IPS DF 4.7 (cell line): ENCODE measurements around the gene USP24.
A peak's percentile ranks its signal among the peaks of the same experiment; 100 is the strongest.
"Not testable (repeated sequence)": the region's sequence is repeated elsewhere in the genome, so short reads cannot be mapped to it uniquely, and the experiment has no call there.

ENCODE experiments used
- DNase-seq: peaks from one replicate; pipeline ENCODE4 v3.0.0-alpha.2; 2013; ENCODE audit warnings: low spot score; ENCODE audit errors: extremely low read depth

USP24 gene

DNA sequence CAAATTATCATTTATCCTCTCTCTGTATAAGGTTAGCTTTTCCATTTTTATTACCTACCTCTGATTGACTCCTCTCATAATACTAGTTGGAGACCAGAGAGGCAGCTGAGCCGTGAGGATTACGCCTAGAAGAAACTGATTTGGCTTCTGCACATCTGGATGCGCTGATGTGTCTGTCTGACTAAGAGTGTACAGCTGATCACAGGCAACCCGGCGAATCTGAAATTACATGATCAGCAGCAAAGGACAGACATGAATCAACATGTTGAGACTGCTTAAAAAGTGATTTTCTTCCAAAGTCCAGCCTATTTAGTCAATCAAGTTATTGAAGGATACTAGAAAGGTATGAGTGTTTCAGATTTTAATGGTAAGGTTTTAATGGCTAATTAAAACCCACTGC, 94.6 kb downstream of the USP24 start:
- DNase-seq = no peak

DNA sequence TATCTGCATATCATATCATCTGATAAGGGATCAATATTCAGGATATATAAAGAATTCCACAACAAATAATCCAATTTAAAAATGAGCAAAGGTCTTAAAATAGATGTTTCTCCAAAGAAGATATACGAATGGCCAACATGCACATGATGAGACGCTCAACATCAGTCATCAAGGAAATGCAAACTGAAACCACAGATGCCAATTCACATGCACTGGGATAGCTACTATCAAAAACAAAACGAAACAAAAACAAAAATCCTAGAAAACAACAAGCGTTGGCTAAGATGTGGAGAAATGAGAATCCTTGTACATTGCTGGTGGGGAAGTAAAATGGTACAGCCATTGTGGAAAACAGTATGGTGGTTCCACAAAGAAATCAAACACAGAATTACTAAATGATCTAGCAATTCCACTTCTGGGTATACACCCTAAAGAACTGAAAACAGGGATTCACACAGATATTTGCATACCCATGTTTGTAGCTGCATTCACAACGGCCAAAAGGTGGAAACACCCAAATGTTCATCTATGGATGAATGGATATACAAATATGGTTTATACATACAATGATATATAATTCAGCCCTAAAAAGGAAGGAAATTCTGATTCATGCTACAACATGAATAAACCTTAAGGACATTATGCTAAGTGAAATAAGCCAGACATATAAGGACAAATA, 96.4 kb downstream of the USP24 start:
- DNase-seq = no peak

DNA sequence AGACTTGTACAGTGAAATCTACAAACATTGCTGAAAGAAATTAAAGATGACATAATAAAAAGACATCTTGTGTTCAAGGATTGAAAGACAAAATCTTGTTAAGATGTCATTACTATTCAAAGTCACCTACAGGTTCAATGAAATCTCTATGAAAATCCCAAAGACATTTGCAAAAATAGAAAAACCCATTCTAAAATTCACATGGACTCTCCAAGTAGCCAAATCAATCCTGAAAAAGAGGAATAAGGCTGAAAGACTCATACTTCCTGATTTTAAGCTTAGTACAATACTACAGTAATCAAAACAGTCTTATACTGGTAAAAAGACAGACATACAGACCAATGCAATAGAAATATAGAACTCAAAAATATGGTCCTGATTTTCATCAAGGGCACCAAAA, 97.2 kb downstream of the USP24 start:
- no peak for DNase-seq

DNA sequence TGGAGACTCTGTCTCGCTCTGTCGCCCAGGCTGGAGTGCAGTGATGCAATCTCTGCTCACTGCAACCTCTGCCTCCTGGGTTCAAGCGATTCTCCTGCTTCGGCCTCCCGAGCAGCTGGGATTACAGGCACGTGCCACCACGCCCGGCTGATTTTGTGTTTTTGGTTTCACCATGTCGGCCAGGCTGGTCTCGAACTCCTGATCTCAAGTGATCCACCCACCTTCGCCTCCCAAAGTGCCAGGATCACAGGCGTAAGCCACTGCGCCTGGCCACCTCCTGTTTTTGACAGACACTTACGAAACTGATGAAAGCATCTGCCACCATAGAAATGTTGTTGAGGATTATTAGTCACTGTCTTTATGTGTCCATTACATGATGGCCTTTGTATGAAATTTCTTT, 106.2 kb downstream of the USP24 start:
- not testable (repeated sequence) for DNase-seq

DNA sequence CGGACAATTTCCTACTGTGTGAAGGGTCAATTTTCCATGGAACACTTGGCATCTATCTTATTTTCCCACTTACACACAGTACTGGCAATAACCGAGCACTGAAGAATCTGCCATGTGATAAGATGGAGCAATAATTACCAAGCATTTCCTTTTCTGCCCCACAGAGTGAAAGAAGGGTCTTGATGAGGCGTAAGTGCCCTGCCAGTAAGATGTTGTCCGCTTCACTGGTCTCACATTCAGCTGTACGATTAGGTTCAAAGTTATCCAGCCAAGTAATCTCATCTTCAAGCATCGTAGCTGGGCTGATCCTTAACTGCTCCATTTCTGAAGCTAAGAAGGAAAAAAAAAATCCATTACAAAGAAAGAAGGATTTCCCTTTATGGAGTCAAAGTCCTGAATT, 108.1 kb downstream of the USP24 start:
- no peak for DNase-seq

GRCh38 chr1:55103891-55104290, 111.3 kb downstream of the USP24 start:
- no peak for DNase-seq

DNA sequence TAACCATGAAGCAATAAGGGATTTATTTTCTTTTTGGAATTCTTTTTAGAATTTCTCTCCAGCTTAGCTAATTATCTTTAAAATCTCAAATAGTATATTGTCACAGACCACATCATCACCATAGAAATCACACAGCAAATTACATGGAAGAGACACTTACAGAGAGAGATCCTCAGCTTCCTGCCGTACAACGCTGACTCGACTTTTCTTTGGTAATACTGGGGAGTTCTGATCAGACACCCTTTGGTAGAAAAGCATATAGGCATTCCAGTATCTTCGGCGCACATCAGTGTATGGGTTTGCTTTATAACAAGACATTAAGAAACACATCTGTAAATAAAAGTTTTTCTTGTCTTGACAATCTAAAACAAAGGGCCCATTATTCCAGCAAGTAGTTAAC, 120.1 kb downstream of the USP24 start:
- no peak for DNase-seq

GRCh38 chr1:55092475-55092874, 122.7 kb downstream of the USP24 start:
- DNase-seq = no peak

- DNase-seq = no peak
Measured at GRCh38 chr1:55089683-55090082, 125.5 kb downstream of the USP24 start.

DNA sequence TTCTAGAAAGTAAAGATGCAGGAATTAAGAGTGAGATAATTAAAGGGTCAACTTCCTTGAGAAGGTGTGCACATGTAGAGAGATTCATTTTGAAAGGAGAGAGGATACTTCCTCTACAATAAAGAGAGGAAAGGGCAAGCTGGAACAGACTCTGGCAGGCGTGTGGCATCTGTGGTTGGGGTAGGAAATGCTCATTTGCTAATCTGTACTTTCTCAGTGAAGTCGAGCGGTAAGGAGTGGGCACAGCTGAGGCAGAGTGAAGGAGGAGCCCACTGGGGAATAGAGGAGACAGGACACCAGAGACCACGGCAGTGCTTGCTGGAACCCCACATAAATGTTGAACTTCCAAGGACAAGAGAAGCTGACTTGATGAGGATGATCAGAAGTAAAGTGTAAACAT, 126.8 kb downstream of the USP24 start:
- DNase-seq = no peak

DNA sequence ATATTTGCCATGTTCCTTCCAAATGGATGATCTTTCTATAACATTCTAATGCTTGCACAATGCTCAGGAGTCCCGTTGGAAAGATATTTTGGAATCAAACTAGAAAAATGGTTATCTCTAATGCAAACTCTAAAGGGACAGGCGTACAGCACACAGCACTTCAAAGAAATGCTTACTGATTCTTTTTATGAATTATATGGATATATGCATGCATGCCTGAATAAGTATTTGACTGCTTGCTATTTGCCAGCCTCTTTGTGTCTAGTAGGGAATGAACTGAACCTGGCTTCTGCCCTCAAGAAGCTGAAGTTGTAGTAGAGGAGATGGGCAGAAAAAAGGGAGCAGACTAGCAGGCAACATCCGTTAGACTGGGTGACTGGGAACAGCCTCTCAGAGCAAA, 127.7 kb downstream of the USP24 start:
- DNase-seq = no peak

DNA sequence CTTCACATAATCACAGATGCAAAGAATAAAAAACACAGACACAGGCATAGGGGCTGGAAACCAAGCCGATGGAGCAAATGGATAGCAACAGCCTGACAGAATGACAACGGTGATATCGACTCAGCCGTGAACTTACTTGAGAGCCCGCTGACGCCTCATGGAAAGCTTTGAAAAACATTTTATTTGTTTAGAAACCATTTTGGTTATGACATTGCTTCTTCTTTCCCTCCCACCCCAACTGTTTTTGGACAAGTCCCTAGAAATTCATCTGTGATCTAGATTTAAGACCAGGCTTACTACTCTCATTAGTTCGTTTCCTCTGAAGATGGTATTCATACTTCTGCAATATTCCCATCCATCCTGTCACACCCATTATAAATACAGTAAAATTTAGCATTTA, 130.9 kb downstream of the USP24 start:
- DNase-seq = no peak

GRCh38 chr1:55081905-55082296, 133.3 kb downstream of the USP24 start:
- DNase-seq = no peak

GRCh38 chr1:55081188-55081904, 133.8 kb downstream of the USP24 start:
- DNase-seq = no peak

- no peak for DNase-seq
Measured at GRCh38 chr1:55079651-55080050, 135.5 kb downstream of the USP24 start.

DNA sequence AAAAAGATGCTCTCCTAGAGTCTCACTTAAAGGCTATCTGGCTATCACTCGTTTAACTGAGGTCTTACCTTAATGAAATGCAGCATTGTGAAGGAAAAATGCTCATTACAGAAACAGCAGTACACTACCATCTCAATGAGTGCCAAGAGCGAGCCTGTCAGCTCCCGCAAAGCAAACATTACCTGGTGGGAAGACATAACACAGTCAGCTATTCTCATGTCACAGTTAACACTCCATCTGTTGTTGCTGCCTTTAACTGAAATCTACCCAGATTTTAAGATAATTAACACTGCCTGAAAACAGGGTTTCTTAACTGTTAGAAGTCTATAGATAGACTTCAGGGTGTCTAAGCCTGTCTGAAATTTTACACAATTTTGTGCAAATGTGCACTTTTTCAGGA, 136.7 kb downstream of the USP24 start:
- DNase-seq = no peak

- DNase-seq = no peak
Measured at GRCh38 chr1:55076356-55076755, 138.8 kb downstream of the USP24 start.

DNA sequence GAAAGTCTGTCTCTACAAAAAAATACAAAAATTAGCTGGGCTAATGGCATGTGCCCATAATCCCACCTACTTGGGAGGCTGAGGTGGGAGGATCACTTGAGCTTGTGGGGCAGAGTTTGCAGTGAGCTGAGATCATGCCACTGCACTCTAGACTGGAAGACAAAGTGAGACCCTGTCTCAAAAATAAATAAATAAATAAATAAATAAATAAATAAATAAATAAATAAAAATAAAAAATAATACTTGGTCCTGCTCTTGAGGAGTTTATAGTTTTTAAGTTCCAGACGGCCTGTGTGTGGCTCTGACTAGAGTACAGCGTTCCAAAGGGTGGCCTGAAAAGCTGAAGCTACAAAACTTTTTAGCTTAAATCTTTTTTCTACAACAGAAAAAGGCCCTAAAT, 140.7 kb downstream of the USP24 start:
- no peak for DNase-seq

- no peak for DNase-seq
Measured at GRCh38 chr1:55073187-55073916, 141.8 kb downstream of the USP24 start.

DNA sequence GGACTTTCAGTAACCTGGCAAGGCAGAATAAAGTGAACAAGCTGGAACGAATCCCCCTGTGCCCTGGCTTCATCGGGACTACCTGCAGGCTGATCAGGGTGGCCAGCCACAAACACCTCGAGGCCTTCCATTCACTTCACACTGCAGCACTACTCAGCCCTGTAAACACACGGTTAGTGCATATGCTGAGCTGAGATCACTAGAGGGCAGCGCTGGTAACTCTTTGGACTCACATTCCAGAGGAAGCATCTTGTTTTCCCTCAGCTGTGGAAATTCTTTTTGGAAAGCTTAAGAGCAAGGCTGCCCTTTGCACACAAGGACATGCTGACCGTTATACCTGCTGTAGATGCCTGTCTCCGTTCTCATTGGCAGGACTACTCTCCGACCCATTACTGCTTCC, 143.7 kb downstream of the USP24 start:
- peak; percentile 41 for DNase-seq

- no peak for DNase-seq
Measured at GRCh38 chr1:55070293-55071164, 144.6 kb downstream of the USP24 start.

DNA sequence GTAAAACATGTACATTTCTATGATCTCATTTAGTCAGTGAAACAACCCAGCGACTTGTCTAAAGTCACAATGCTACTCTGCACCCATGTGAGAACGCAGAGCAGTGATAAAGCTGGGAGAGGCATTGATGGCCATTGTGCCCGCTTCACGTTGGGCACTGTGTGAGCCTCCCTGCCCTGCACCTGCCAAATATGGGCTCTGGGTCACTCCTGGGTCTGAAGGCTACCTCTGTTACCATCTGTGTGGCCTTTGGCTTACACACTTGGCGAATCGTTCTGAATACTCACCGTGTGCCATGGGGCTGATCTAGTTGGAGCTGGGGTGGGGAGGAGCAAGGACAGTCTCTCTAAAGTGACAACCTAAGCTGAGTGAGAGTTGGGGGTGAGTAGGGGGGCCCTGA, 145.9 kb downstream of the USP24 start:
- no peak for DNase-seq
